HepG2 (cell line): Measurements from ENCODE around the gene ENPP7. TPM values are rescaled to one million over a fixed set of nuclear protein-coding genes. Genes with fewer than 3 reads are reported as not detected.

Source experiments
- AGO1 ChIP-seq: fragments of 200-400 bp; formaldehyde crosslinking; IDR thresholded peaks from 2 replicates; pipeline ENCODE4 v1.6.1; 2017; ENCODE audit warnings: mild to moderate bottlenecking, low read depth, low read length, moderate library complexity; ENCODE audit not compliant: poor library complexity, severe bottlenecking
- ATF4 ChIP-seq, 2 experiments: fragments of 450-650 bp in 1 of 2; sonication (generic) in 1 of 2; formaldehyde crosslinking; IDR thresholded peaks; 2 replicates each; pipeline versions ENCODE4 v1.5.0 to v1.8.0; 2020 to 2022; ENCODE audit warnings: mild to moderate bottlenecking in 1 of 2, missing genetic modification reagents in 1 of 2
- CEBPB ChIP-seq: IDR thresholded peaks from 2 replicates; pipeline ENCODE4 v1.6.1; 2011; ENCODE audit warnings: low read depth, low read length, improper control_type of control experiment, borderline replicate concordance
- ESRRA ChIP-seq: sonication (generic); formaldehyde crosslinking; IDR thresholded peaks from 2 replicates; pipeline ENCODE4 v1.5.1; 2020; ENCODE audit warnings: mild to moderate bottlenecking, low read depth, missing genetic modification reagents
- FLYWCH1 ChIP-seq: sonication (generic); formaldehyde crosslinking; IDR thresholded peaks from 2 replicates; pipeline ENCODE4 v1.8.1; 2023; ENCODE audit warnings: mild to moderate bottlenecking, missing genetic modification reagents
- FOXK2 ChIP-seq: fragments of 450-650 bp; IDR thresholded peaks from 2 replicates; pipeline ENCODE4 v1.6.1; 2016
- GABPB1 ChIP-seq: IDR thresholded peaks from 2 replicates; pipeline ENCODE4 v1.6.1; 2016; ENCODE audit warnings: mild to moderate bottlenecking, missing genetic modification reagents, moderate library complexity, missing compliant biosample characterization
- HDAC1 ChIP-seq: sonication (generic); formaldehyde crosslinking; IDR thresholded peaks from 2 replicates; pipeline ENCODE4 v1.5.1; 2020; ENCODE audit warnings: mild to moderate bottlenecking, missing genetic modification reagents
- HNF4A ChIP-seq: sonication (generic); formaldehyde crosslinking; IDR thresholded peaks from 2 replicates; pipeline ENCODE4 v1.4.0; 2020; ENCODE audit warnings: missing genetic modification reagents
- JUN ChIP-seq: sonication (generic); formaldehyde crosslinking; IDR thresholded peaks from 2 replicates; pipeline ENCODE4 v1.4.0; 2020; ENCODE audit warnings: mild to moderate bottlenecking, missing genetic modification reagents
- KLF16 ChIP-seq, 2 experiments: sonication (generic) in 1 of 2; formaldehyde crosslinking in 1 of 2; IDR thresholded peaks; 2 replicates each; pipeline versions ENCODE4 v1.6.1 to v1.8.0; 2016 to 2023; ENCODE audit warnings: missing genetic modification reagents in 2 of 2, missing compliant biosample characterization in 1 of 2
- KLF9 ChIP-seq: IDR thresholded peaks from 2 replicates; pipeline ENCODE4 v1.6.1; 2016; ENCODE audit warnings: low read depth
- MTA1 ChIP-seq: sonication (generic); formaldehyde crosslinking; IDR thresholded peaks from 2 replicates; pipeline ENCODE4 v1.4.0; 2020; ENCODE audit warnings: missing genetic modification reagents, mild to moderate bottlenecking, borderline replicate concordance
- PCBP2 ChIP-seq: fragments of 200-400 bp; formaldehyde crosslinking; optimal IDR thresholded peaks from 2 replicates; pipeline ENCODE3; 2018; ENCODE audit warnings: low read length, low read depth; ENCODE audit not compliant: poor library complexity, severe bottlenecking
- RNF2 ChIP-seq: fragments of 450-650 bp; conservative IDR thresholded peaks from 2 replicates; pipeline ENCODE4 v1.6.1; 2016; ENCODE audit warnings: low read depth
- SMYD3 ChIP-seq: sonication (generic); formaldehyde crosslinking; IDR thresholded peaks from 2 replicates; pipeline ENCODE4 v1.8.1; 2023; ENCODE audit warnings: mild to moderate bottlenecking, missing genetic modification reagents
- SP5 ChIP-seq: IDR thresholded peaks from 2 replicates; pipeline ENCODE4 v1.6.1; 2016; ENCODE audit warnings: low read depth, borderline replicate concordance
- SPEN ChIP-seq: sonication (generic); formaldehyde crosslinking; IDR thresholded peaks from 2 replicates; pipeline ENCODE4 v1.5.1; 2020; ENCODE audit warnings: low read depth, mild to moderate bottlenecking, missing genetic modification reagents
- STAG1 ChIP-seq: sonication (generic); formaldehyde crosslinking; IDR thresholded peaks from 2 replicates; pipeline ENCODE4 v1.4.0; 2020; ENCODE audit warnings: missing genetic modification reagents
- ZBTB20 ChIP-seq: sonication (generic); formaldehyde crosslinking; IDR thresholded peaks from 2 replicates; pipeline ENCODE4 v1.8.1; 2023; ENCODE audit warnings: missing genetic modification reagents, low read depth, mild to moderate bottlenecking, borderline replicate concordance
- ZFP1 ChIP-seq: IDR thresholded peaks from 2 replicates; pipeline ENCODE4 v1.6.1; 2016
- ZNF138 ChIP-seq: sonication (generic); formaldehyde crosslinking; IDR thresholded peaks from 2 replicates; pipeline ENCODE4 v1.5.0; 2020; ENCODE audit warnings: mild to moderate bottlenecking, low read depth, missing genetic modification reagents
- ZNF33B ChIP-seq: sonication (generic); formaldehyde crosslinking; IDR thresholded peaks from 2 replicates; pipeline ENCODE4 v1.5.1; 2020; ENCODE audit warnings: mild to moderate bottlenecking, missing genetic modification reagents
- ZNF34 ChIP-seq: sonication (generic); formaldehyde crosslinking; IDR thresholded peaks from 2 replicates; pipeline ENCODE4 v1.4.0; 2020; ENCODE audit warnings: mild to moderate bottlenecking, missing genetic modification reagents, borderline replicate concordance
- ZNF550 ChIP-seq: sonication (generic); formaldehyde crosslinking; IDR thresholded peaks from 2 replicates; pipeline ENCODE4 v1.4.0; 2020; ENCODE audit warnings: mild to moderate bottlenecking, missing genetic modification reagents, borderline replicate concordance
- ZNF572 ChIP-seq: sonication (generic); formaldehyde crosslinking; IDR thresholded peaks from 2 replicates; pipeline ENCODE4 v1.5.1; 2020; ENCODE audit warnings: mild to moderate bottlenecking, missing genetic modification reagents
- ZNF580 ChIP-seq: IDR thresholded peaks from 2 replicates; pipeline ENCODE4 v1.6.1; 2016; ENCODE audit warnings: low read depth, borderline replicate concordance
- ZNF616 ChIP-seq: sonication (generic); formaldehyde crosslinking; IDR thresholded peaks from 2 replicates; pipeline ENCODE4 v1.5.0; 2020; ENCODE audit warnings: low read depth, mild to moderate bottlenecking, missing genetic modification reagents
- ZSCAN29 ChIP-seq: sonication (generic); formaldehyde crosslinking; conservative IDR thresholded peaks from 2 replicates; pipeline ENCODE4 v1.4.0; 2020; ENCODE audit warnings: mild to moderate bottlenecking, missing genetic modification reagents
- ZZZ3 ChIP-seq: sonication (generic); formaldehyde crosslinking; IDR thresholded peaks from 2 replicates; pipeline ENCODE4 v1.4.0; 2020; ENCODE audit warnings: missing genetic modification reagents, mild to moderate bottlenecking, borderline replicate concordance
- polyA plus RNA-seq, 8 experiments: library from polyadenylated mRNA; depleted of rRNA in 3 of 8; stranded (reverse) in 7 of 8; unstranded in 1 of 8; fragments of >200 nt; fragmentation: Illumina TruSeq in 4 of 8; extraction: Trizol in 4 of 8; gene quantifications; 2 replicates each; pipeline versions ENCODE4 v1.2.1 to v1.2.3, GENCODE V29; 2011 to 2016; ENCODE audit warnings: low read depth in 4 of 8, missing spikeins in 1 of 8, mixed read lengths in 1 of 8; ENCODE audit not compliant: insufficient read depth in 1 of 8
- total RNA-seq, 5 experiments: library from RNA; depleted of rRNA; stranded (reverse); fragments of >200 nt; fragmentation: Illumina TruSeq; extraction: Trizol; gene quantifications; 2 replicates each; pipeline ENCODE4 v1.2.3, GENCODE V29; 2016; ENCODE audit warnings: low read depth in 1 of 5

Gene ENPP7
- total and polyA plus RNA-seq, 2 of the 13 experiments (the other 11 are each of a cell fraction or from before 2014, with no cell fraction given) = 1.1 to 2.2 TPM

- TF ChIP-seq AGO1 = no peak
- TF ChIP-seq ZNF138 (CRISPR knock-in tag) = no peak; the same call in 1 of the 2 replicates
- no peak for TF ChIP-seq SMYD3 (CRISPR knock-in tag)
- no peak for TF ChIP-seq STAG1 (CRISPR knock-in tag)
- peak; percentile 74 for TF ChIP-seq HDAC1 (CRISPR knock-in tag)
- no peak for TF ChIP-seq ZSCAN29 (CRISPR knock-in tag)
- TF ChIP-seq ZBTB20 (CRISPR knock-in tag) = 0 out of 2 replicates have a peak, but pooled peaks have one; percentile 9
- TF ChIP-seq JUN = no peak
- TF ChIP-seq GABPB1 = peak; percentile 69
- TF ChIP-seq PCBP2 = no peak
- no peak for TF ChIP-seq ZNF34
- peak; percentile 34; the same call in 1 of the 2 replicates for TF ChIP-seq ZNF572 (CRISPR knock-in tag)
- TF ChIP-seq ZNF550 (CRISPR knock-in tag) = no peak
- TF ChIP-seq MTA1 (CRISPR knock-in tag) = peak; percentile 93; the same call in 1 of the 2 replicates
- TF ChIP-seq ZNF580 = peak; percentile 83; the same call in 1 of the 2 replicates
- 0 out of 2 replicates have a peak, but pooled peaks have one; percentile 9 for TF ChIP-seq ZNF616
- no peak for TF ChIP-seq RNF2
- peak in 1 of 2 experiments; percentile 76; a peak in 2 of 4 replicates for TF ChIP-seq KLF16 (CRISPR knock-in tag; IDR thresholded peaks at IDR 0.05)
- no peak for TF ChIP-seq SP5 (CRISPR knock-in tag)
- no peak for TF ChIP-seq SPEN
- TF ChIP-seq ZFP1 = no peak
- no peak for TF ChIP-seq ATF4 (CRISPR knock-in tag; IDR thresholded peaks at IDR 0.05)
- TF ChIP-seq FLYWCH1 (CRISPR knock-in tag) = no peak
- TF ChIP-seq ZNF33B = no peak; the same call in 1 of the 2 replicates
- TF ChIP-seq CEBPB = peak; percentile 23; the same call in 1 of the 2 replicates
- TF ChIP-seq ZZZ3 (CRISPR knock-in tag) = no peak
- no peak for TF ChIP-seq KLF9
- TF ChIP-seq ESRRA (CRISPR knock-in tag) = peak; percentile 93
- TF ChIP-seq HNF4A (CRISPR knock-in tag) = peak; percentile 82
- no peak for TF ChIP-seq FOXK2
Observed at GRCh38 chr17:79732804-79733691, 2.3 kb downstream of the ENPP7 start (continued).
